GM18868 (cell line): Measurements from ENCODE around the gene TDRD9.

ENCODE experiments used
- ATAC-seq: cut with Tn5 transposase; IDR thresholded peaks from one replicate; pipeline ENCODE4 v1.9.1; 2021; ENCODE audit warnings: mild to moderate bottlenecking, moderate library complexity; ENCODE audit not compliant: unreplicated experiment

TDRD9 gene

GRCh38 chr14:104020471-104020870 lies 92.2 kb downstream of the TDRD9 start:
- ATAC-seq, result no peak

- ATAC-seq, result no peak
Measured at GRCh38 chr14:104023325-104024055, 95.2 kb downstream of the TDRD9 start.

DNA sequence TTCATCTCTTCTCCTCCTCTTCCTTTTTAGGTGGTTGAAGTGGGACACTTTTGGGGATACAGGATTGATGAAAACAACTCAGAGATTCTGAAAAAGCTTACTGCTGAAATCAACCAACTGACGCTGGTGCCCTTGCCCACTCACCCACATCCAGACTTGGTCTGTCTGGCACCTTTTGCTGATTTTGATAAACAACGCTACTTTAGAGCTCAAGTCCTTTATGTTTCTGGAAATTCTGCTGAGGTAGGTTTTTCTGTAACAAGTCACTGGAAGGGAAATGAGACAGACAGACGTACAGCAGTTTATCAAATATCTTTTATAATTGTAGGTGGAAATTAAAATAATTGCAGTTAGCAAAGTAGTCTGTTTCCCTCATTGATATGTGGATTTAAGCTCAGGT lies 97.3 kb downstream of the TDRD9 start:
- no peak for ATAC-seq

DNA sequence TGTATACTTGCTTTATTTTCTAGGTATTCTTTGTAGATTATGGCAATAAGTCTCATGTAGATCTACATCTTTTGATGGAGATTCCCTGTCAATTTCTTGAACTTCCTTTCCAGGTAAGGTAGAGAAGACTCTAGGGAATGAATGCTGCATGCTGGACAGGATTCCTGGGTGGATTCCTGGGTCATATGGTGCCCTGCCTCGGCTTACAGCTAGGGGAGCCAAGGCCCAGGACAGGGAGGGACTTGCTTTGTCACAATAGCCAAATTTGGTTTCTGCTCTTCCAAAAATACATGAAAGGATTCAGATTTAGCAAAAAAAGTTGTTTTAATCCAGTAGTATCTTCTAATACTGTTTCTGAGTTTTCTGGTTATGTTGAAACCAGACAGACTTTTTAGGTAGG lies 97.8 kb downstream of the TDRD9 start:
- no peak for ATAC-seq

DNA sequence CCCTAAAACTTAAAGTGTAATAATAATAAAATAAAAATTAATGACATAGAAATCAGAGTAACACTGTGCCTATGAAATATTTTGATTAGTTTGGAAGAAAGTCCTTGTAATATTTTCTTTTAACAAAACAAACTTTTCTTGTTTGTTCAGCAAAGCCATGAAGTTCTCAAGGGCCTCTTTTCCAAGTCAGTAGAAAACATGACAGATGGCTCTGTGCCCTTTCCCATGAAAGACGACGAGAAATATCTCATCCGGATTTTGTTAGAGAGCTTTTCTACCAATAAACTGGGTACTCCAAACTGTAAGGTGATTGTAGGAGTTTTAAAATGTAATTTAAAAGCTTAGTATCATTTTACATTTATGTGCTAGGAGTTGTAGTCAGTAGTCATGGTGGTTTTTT lies 102.7 kb downstream of the TDRD9 start:
- no peak for ATAC-seq

GRCh38 chr14:104031384-104031783 lies 103.1 kb downstream of the TDRD9 start:
- no peak for ATAC-seq

- no peak for ATAC-seq
Measured at GRCh38 chr14:104034976-104035699, 106.9 kb downstream of the TDRD9 start.

DNA sequence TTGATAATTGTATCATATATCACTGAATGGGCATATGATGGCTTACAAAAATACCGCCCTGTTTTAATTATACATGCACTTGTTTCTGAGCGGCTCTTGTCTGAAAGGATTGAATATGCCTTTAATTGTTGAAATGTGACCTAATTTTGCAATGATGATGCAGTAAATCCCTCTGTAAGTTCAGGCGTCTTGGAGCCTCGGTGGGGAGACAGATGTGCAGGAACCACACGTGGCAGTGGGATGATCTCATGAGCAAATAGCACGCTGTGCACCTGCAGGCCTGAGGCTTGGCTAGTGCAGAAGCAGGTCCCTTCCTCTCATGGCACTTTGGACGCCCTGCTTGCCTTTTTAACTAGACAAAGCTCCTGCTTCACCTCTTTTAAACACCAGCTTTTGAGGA lies 108.0 kb downstream of the TDRD9 start:
- no peak for ATAC-seq

GRCh38 chr14:104037074-104037473 lies 108.8 kb downstream of the TDRD9 start:
- no peak for ATAC-seq

DNA sequence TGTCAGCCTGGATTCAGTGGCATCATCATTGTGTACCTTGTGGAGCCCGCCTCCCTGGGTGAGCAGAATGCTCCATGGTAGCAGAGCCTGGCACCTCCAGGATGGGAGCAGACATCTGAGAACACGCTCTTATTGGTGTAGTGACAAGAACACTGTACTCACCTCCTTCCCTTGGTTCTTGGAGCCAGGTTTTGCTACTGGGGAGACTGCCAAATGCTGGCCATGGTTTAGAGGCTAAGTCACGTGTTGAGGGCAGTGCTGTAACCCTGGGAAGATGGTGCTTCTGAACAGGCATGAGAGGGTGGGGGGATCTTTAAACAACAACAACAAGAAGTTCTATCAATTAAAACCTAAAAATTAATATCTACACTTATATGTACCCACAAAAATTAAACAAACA lies 109.6 kb downstream of the TDRD9 start:
- ATAC-seq, result no peak

- no peak for ATAC-seq
Measured at GRCh38 chr14:104039214-104039613, 111.0 kb downstream of the TDRD9 start.

DNA sequence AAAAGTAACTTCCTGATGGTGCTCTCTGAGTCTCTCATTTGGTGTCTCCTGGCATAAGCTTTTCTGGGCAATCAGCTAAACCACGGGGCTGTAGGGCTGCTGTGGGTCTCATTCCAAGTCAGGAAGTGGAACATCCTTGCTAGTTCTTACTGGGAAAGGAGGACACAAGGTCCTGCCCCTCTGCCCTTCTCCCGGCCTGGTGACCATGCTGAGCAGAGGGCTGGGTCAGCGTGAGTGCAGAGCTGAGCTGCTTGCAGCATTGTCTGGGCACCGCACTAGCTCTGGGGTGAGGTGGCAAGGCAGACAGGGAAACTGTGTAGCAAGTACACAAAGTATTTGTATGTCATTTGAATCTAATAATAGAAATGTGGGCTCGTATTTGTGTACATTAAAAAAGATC lies 112.3 kb downstream of the TDRD9 start:
- ATAC-seq, result no peak

GRCh38 chr14:104041430-104042104 lies 113.3 kb downstream of the TDRD9 start:
- no peak for ATAC-seq

- no peak for ATAC-seq
Measured at GRCh38 chr14:104044016-104044415, 115.8 kb downstream of the TDRD9 start.

DNA sequence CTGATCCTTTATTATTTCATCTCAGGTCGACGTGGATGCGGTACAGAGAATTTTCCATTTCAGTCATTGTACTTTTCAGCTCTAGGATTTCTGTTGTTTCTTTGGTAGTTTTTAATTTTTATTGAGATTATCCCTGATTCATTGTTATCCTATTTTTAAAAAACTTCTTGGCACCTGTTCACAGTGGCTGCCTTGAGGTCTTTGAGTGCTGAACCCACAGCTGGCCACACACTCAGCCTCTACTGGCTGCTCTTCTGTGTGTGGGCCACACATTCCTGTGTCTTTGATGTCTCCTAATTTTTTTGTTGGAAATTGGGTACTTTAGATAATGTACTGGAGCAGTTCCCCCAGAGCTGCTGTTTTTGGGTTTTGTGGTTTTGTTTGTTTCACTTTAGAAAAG lies 119.5 kb downstream of the TDRD9 start:
- ATAC-seq, result no peak

DNA sequence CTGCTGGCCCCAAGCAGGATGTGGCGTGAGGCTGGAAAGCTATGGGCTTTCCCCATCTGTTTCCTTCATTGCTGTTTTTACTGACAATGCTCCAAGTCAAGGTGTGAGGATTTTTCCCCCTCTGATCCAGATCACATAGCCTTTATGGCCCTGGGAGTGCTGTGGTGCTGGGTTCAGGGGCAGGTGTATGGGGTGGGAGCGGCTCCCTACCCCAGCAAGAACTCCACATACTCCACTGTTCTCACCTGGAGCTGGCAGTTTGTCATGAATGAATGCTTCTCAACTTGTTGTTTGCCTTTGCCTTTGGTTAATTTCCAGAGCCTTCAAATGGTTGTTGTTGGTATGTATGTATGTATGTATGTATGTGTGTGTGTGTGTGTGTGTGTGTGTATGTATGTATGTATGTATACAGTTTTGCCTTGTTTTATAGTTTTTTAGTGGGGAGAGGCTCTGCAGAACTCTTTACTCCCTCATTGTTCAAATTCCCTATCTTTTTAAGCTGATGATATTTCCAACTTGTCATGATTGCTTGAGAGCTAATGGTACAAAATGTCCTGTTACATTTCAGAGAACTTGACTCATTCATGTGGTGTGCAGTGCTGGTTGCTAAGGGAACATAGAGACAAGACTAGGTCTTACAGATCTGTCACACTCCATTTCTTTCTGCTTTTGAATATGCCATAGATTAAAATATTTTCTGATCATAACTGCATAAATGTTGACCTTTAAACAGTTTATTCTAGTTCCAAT lies 120.7 kb downstream of the TDRD9 start:
- ATAC-seq, result no peak

- no peak for ATAC-seq
Measured at GRCh38 chr14:104049576-104050240, 121.5 kb downstream of the TDRD9 start.

DNA sequence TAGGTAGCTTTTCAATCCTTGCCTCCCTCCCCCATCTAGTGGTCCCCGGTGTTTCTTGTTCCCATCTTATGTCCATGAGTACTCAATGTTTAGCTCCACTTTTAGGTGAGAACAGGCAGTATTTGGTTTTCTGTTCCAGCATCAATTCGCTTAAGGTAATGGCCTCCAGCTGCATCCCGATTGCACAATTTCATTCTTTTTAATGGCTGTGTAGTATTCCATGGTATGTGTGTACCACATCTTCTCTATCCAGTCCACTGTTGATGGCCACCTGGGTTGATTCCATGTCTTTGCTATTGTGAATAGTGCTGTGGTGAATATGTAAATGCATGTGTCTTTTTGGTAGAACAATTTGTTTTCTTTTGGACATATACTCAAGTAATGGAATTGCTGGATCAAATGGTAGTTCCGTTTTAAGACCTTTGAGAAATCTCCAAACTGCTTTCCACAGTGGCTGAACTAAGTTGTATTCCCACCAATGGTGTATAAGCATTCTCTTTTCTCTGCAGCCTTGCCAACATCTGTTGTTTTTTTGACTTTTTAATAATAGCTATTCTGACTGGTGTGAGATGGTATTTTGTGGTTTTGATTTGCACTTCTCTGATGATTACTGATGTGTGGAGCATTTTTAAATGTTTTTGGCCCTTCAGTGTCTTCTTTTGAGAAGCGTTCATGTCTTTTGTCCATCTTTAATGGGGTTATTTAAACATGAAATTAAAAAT lies 123.0 kb downstream of the TDRD9 start:
- no peak for ATAC-seq

DNA sequence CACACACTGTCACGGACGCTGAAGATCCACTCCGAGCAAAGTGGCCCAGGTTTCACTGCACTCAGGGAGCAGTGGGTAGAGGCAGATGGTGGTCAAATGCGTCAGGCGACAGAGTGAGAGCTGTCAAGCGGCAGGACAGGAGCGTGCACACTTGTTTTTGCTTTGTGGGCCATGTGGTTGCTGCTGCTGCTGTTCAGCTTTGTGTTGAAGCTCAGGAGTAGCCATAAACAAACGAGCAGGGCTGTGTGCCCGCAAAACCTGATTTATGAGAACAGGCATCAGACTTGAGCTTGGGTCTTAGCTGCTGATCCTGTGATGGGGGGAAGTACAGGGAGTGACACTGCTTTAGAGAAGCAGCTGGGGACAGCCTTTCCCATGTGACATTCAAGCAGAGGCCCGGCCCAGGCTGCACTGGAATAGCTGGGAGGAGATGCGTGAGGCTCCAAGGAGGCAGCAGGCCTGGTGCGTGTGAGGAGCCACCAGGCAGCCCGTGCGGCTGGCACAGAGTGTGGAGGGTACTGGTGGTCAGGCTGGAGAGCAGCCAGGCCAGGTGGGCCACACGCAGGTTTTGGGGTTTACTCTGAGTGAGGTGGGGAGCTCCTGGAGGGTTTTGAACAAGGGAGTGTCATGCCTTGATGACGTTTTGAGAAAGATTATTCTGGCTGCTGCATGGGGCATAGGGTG lies 126.1 kb downstream of the TDRD9 start:
- ATAC-seq, result no peak

DNA sequence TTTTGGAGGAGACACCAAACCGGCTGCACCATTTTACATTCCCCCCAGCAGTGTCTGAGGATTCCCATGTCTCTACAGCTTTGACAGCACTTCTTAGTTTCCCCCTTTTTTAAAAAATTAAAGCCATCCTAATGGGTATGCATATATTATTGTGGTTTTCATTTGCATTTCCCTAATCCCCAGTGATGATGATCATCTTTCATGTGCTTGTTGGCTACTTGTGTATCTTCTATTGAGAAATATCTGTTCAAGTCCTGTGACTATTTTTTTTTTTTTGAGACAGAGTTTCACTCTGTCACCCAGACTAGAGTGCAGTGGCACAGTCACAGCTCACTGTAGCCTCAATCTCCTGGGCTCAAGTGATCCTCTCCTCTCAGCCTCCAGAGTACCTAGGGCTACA lies 134.0 kb downstream of the TDRD9 start:
- no peak for ATAC-seq
